DOHH2 (cell line): ENCODE results near the gene TLNRD1.

Experiments used
- H3F3A ChIP-seq: fragments of 200-600 bp; sonication (generic), shearing (Covaris generic); 2 replicates; pipeline ENCODE4 v1.6.0; 2016; ENCODE audit warnings: antibody characterized with exemption, mild to moderate bottlenecking; ENCODE audit not compliant: control insufficient read depth, insufficient read depth
- H3K27ac ChIP-seq: fragments of 200-600 bp; sonication (generic); 2 replicates; pipeline ENCODE4 v1.5.1; 2014; ENCODE audit warnings: low read depth, mild to moderate bottlenecking, low read length, moderate library complexity
- H3K27me3 ChIP-seq: fragments of 200-600 bp; sonication (generic); 2 replicates; pipeline ENCODE4 v1.6.1; 2014; ENCODE audit warnings: mild to moderate bottlenecking, low read length, mixed read lengths; ENCODE audit not compliant: control insufficient read depth
- H3K36me3 ChIP-seq: fragments of 200-600 bp; sonication (generic); 2 replicates; pipeline ENCODE4 v1.6.1; 2014; ENCODE audit warnings: mild to moderate bottlenecking, low read length, moderate library complexity, mixed read lengths; ENCODE audit not compliant: control insufficient read depth
- H3K4me1 ChIP-seq: fragments of 200-600 bp; sonication (generic); 2 replicates; pipeline ENCODE4 v1.6.1; 2014; ENCODE audit warnings: mild to moderate bottlenecking, low read length, mixed read lengths; ENCODE audit not compliant: control insufficient read depth
- H3K4me2 ChIP-seq: fragments of 200-600 bp; sonication (generic); 2 replicates; pipeline ENCODE4 v1.6.0; 2014; ENCODE audit warnings: mild to moderate bottlenecking, low read length, moderate library complexity
- H3K4me3 ChIP-seq: fragments of 200-600 bp; sonication (generic); 2 replicates; pipeline ENCODE4 v1.5.1; 2014; ENCODE audit warnings: mild to moderate bottlenecking, low read length, mixed read lengths
- H3K79me2 ChIP-seq: fragments of 200-600 bp; sonication (generic); 2 replicates; pipeline ENCODE4 v1.6.1; 2014; ENCODE audit warnings: mild to moderate bottlenecking, low read length, mixed read lengths; ENCODE audit not compliant: control insufficient read depth
- H3K9me2 ChIP-seq: fragments of 200-600 bp; sonication (generic); replicated peaks from 2 replicates; pipeline ENCODE4 v1.6.1; 2014; ENCODE audit warnings: mild to moderate bottlenecking, low read length, mixed read lengths; ENCODE audit not compliant: control insufficient read depth
- H3K9me3 ChIP-seq: fragments of 200-600 bp; sonication (generic); 2 replicates; pipeline ENCODE4 v1.6.1; 2014; ENCODE audit warnings: antibody characterized with exemption, low read length, mixed read lengths; ENCODE audit not compliant: control insufficient read depth, insufficient read depth
- H4K20me1 ChIP-seq: fragments of 200-600 bp; sonication (generic); 2 replicates; pipeline ENCODE4 v1.6.0; 2014; ENCODE audit warnings: low read depth, mild to moderate bottlenecking, antibody characterized with exemption, low read length, moderate library complexity; ENCODE audit not compliant: control insufficient read depth, insufficient read depth
- CTCF ChIP-seq: fragments of 200-600 bp; sonication (generic); IDR thresholded peaks from one replicate; pipeline ENCODE4 v1.5.1; 2014; ENCODE audit warnings: antibody characterized with exemption, mild to moderate bottlenecking, low read depth, low read length; ENCODE audit not compliant: poor library complexity, severe bottlenecking
- EZH2phosphoT487 ChIP-seq: fragments of 200-600 bp; sonication (generic); IDR thresholded peaks from 2 replicates; pipeline ENCODE4 v1.6.1; 2017; ENCODE audit warnings: borderline replicate concordance, mild to moderate bottlenecking, antibody characterized with exemption, low read length, moderate library complexity, mixed read lengths

TLNRD1 gene

DNA sequence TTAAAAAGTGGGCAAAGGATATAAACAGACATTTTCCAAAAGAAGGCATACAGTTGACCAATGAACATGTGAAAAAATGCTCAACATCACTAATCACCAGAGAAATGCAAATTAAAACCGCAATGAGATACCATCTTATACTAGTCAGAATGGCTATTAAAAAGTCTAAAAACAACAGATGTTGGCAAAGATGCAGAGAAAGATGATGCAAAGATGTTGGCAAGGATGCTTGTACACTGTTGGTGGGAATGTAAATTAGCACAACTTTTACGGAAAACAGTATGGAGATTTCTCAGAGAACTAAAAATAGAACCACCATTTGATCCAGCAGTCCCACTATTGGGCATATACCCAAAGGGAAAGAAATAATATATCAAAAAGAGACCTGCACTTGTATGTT is 53.5 kb downstream of the TLNRD1 start:
- Histone ChIP-seq H4K20me1 (no peaks in the 10 kb centered on the region), H3K4me2 (no peak overlapping the region), H3K36me3 (no peaks in the 10 kb centered on the region), H3K27me3 (peaks cover 4% of the 10 kb centered on the region; the same call in 1 of the 2 replicates), H3F3A (no peaks in the 10 kb centered on the region), H3K9me2 (no peaks in the 10 kb centered on the region), H3K27ac (no peak overlapping the region), H3K4me1 (no peaks in the 10 kb centered on the region), H3K4me3 (no peak overlapping the region), H3K79me2 (no peaks in the 10 kb centered on the region), H3K9me3 (no peaks in the 10 kb centered on the region)
- TF ChIP-seq CTCF (no peak), EZH2phosphoT487 (no peak)
